SH-SY5Y (cell line): Measurements from ENCODE around the gene PRB2.

Source experiments
- GATA2 ChIP-seq: IDR thresholded peaks from 2 replicates; pipeline ENCODE4 v1.6.1; 2011; ENCODE audit warnings: mild to moderate bottlenecking, low read depth, low read length
- GATA3 ChIP-seq: IDR thresholded peaks from 2 replicates; pipeline ENCODE4 v1.6.1; 2011; ENCODE audit warnings: low read depth, mild to moderate bottlenecking, low read length, moderate library complexity

GRCh38 chr12:11427341-11427740 is 32.0 kb upstream of the PRB2 start:
- TF ChIP-seq GATA2: no peak
- TF ChIP-seq GATA3: no peak
